ENCODE data around the gene DACH1. TPM values are rescaled to one million over a fixed set of nuclear protein-coding genes. Genes with fewer than 3 reads are reported as not detected.

The DACH1 gene
- total and polyA plus RNA-seq, 9 donors, result 4.3 to 11.7 (median 10.5) TPM

DNA sequence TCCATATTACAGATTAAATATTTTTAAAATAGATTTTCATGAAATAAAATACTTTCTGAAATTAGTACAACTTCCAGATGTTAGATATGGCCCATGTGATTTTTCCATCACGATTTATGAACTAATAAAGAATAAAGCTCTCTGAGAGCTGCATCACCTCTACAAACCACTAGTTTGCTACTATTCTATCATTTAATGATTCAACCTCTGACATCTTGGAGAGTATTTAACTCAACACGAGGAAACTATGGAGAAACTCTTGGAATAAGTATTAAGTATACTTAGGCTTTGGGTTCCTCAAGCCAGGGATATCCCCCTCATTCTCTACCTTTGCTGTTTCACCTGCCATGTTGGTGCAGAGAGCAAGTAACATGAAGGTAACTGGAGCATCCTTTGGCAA lies 55.7 kb downstream of the DACH1 start:
- no peaks in the 10 kb centered on the region for H3K36me3 ChIP-seq (ENCODE audit: control insufficient read depth, insufficient read depth, low read length)
- no peaks in the 10 kb centered on the region for H3K4me1 ChIP-seq (ENCODE audit: control insufficient read depth, insufficient read depth, low read length)
- no peak overlapping the region for H3K27ac ChIP-seq (ENCODE audit: low read length)
- DNase-seq, result no peak
- WGBS (ENCODE audit: insufficient coverage), result no CpG with 5 or more reads among the region's 2 CpGs
- H3K9me3 ChIP-seq (replicated peaks; ENCODE audit: control insufficient read depth, low read depth, low read length), result no peaks in the 10 kb centered on the region
- no peaks in the 10 kb centered on the region for H3K27me3 ChIP-seq (ENCODE audit: control insufficient read depth, insufficient read depth, low read length)
- H3K4me3 ChIP-seq (ENCODE audit: low read length), result no peak overlapping the region

DNA sequence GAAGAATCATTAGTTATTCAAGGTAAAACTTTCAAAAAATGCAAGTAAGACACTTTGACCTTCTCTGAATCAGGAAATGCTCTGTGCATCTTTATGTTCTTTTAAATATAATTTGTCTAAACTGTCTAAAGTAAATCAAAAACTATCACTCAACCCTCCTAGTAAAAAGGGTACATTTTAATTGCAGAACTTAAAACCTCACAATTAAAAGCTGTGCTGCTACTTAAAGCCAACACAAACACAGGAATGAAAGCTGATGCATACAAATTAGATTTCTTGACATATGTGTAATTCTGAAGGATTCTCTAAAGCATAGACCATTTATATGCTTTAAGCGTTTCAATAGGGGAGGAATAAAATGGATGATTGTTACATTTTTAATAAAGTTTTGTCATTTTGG lies 58.3 kb downstream of the DACH1 start:
- WGBS (ENCODE audit: insufficient coverage), result no CpG with 5 or more reads among the region's 1 CpG
- Histone ChIP-seq H3K4me3 (ENCODE audit: low read length) (no peak overlapping the region), H3K36me3 (ENCODE audit: control insufficient read depth, insufficient read depth, low read length) (no peaks in the 10 kb centered on the region), H3K27ac (ENCODE audit: low read length) (no peak overlapping the region), H3K27me3 (ENCODE audit: control insufficient read depth, insufficient read depth, low read length) (no peaks in the 10 kb centered on the region), H3K9me3 (replicated peaks; ENCODE audit: control insufficient read depth, low read depth, low read length) (no peaks in the 10 kb centered on the region), H3K4me1 (ENCODE audit: control insufficient read depth, insufficient read depth, low read length) (no peaks in the 10 kb centered on the region)
- no peak for DNase-seq

DNA sequence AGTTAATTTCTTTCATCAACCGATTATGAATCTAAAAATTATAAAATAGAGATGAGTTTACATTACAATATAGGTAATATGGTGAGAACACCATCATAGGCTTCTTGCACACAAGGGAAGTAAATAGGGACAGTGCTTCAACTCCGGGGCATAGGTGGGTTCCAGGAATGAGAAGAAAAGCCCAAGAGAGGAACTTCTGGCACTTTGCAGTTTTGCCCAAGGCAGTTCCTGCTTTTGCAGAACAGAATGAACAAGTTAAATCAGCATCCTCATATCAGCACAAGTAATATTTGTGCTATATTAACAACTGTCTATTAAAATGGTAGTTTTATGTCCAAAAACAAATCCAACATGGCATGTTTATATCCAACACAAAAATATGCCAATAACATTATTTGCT lies 60.1 kb downstream of the DACH1 start:
- no peak for DNase-seq
- H3K36me3 ChIP-seq (ENCODE audit: control insufficient read depth, insufficient read depth, low read length), result no peaks in the 10 kb centered on the region
- H3K27ac ChIP-seq (ENCODE audit: low read length), result no peak overlapping the region
- no CpG with 5 or more reads among the region's 2 CpGs for WGBS (ENCODE audit: insufficient coverage)
- H3K9me3 ChIP-seq (replicated peaks; ENCODE audit: control insufficient read depth, low read depth, low read length), result no peaks in the 10 kb centered on the region
- H3K4me1 ChIP-seq (ENCODE audit: control insufficient read depth, insufficient read depth, low read length), result no peaks in the 10 kb centered on the region
- H3K4me3 ChIP-seq (ENCODE audit: low read length), result no peak overlapping the region
- no peaks in the 10 kb centered on the region for H3K27me3 ChIP-seq (ENCODE audit: control insufficient read depth, insufficient read depth, low read length)

DNA sequence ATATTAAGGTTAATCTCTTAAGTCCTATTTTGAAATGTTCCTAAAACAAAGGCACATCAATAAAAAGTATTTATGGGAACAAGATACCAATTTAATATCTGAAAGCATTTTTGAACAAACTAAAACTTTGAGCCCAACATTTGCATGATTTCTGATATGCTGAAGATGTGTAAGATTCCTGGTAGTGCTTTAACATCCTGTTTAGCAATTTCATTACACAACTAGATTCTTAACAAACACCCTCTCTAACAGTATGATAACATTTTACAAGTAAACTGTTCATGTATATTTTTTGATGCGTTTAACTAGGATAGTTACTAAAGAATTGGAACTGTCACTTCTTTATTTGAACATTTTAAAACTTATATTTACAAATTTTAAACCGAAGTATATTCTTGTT lies 63.9 kb downstream of the DACH1 start:
- Histone ChIP-seq H3K9me3 (replicated peaks; ENCODE audit: control insufficient read depth, low read depth, low read length) (no peaks in the 10 kb centered on the region), H3K4me1 (ENCODE audit: control insufficient read depth, insufficient read depth, low read length) (no peaks in the 10 kb centered on the region), H3K36me3 (ENCODE audit: control insufficient read depth, insufficient read depth, low read length) (no peaks in the 10 kb centered on the region), H3K27me3 (ENCODE audit: control insufficient read depth, insufficient read depth, low read length) (no peaks in the 10 kb centered on the region), H3K27ac (ENCODE audit: low read length) (no peak overlapping the region), H3K4me3 (ENCODE audit: low read length) (no peak overlapping the region)
- no CpG with 5 or more reads among the region's 2 CpGs for whole genome bisulfite sequencing (ENCODE audit: insufficient coverage)
- no peak for DNase-seq

DNA sequence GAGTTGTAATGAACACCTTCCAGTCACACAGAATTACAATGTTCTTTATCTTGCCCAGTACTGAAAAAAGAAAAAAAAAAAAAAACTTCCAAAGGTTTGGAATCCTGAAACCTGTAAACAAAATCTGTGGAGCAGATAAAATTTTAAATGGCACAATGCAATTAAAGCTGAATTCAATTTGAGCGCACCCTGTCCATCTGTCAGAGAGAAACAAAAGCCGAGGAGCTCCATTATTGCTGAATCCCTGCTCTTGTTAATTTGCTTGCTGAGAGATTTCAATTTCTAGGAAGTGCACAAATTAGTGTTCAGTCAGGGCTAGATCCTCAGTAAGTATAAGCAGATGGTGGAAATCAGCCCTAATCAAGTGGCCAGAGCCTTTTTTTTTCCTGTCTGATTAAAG lies 65.2 kb downstream of the DACH1 start:
- Histone ChIP-seq H3K4me1 (ENCODE audit: control insufficient read depth, insufficient read depth, low read length) (no peaks in the 10 kb centered on the region), H3K36me3 (ENCODE audit: control insufficient read depth, insufficient read depth, low read length) (no peaks in the 10 kb centered on the region), H3K4me3 (ENCODE audit: low read length) (no peak overlapping the region), H3K9me3 (replicated peaks; ENCODE audit: control insufficient read depth, low read depth, low read length) (no peaks in the 10 kb centered on the region), H3K27ac (ENCODE audit: low read length) (no peak overlapping the region), H3K27me3 (ENCODE audit: control insufficient read depth, insufficient read depth, low read length) (no peaks in the 10 kb centered on the region)
- DNase-seq, result peak; percentile 13
- WGBS (ENCODE audit: insufficient coverage), result 50% methylated on average over 2 of the region's 2 CpGs

DNA sequence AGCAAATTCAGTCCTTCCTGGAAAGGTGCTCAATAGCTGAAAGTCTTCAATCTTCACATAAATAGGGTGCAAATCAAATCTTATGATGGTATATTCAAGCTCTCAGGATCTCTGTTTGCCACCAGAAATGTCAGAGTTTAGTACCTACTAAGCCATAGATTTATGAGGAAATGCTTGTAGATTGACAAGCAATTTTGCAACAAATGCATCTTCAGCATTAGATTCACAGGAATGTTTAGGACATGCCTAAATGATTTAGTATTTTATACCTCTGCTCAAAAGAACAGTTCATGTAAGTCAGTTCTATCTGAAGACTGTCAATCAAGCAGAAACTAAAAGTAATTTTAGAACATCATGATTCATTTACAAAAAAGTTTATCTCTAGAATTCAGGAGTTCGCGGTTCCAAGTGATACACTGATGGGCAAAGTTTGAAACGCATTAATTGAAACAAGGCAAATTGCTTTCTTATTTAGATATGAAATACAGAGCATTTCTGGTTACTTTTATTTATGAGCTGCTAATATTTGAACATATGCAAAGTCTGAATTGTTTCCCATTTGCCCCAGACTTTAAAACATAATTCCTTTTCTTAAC lies 65.7 kb downstream of the DACH1 start:
- DNase-seq, result no peak
- H3K27ac ChIP-seq (ENCODE audit: low read length), result no peak overlapping the region
- WGBS (ENCODE audit: insufficient coverage), result no CpG with 5 or more reads among the region's 3 CpGs
- H3K4me1 ChIP-seq (ENCODE audit: control insufficient read depth, insufficient read depth, low read length), result no peaks in the 10 kb centered on the region
- H3K9me3 ChIP-seq (replicated peaks; ENCODE audit: control insufficient read depth, low read depth, low read length), result no peaks in the 10 kb centered on the region
- H3K36me3 ChIP-seq (ENCODE audit: control insufficient read depth, insufficient read depth, low read length), result no peaks in the 10 kb centered on the region
- H3K27me3 ChIP-seq (ENCODE audit: control insufficient read depth, insufficient read depth, low read length), result no peaks in the 10 kb centered on the region
- no peak overlapping the region for H3K4me3 ChIP-seq (ENCODE audit: low read length)

DNA sequence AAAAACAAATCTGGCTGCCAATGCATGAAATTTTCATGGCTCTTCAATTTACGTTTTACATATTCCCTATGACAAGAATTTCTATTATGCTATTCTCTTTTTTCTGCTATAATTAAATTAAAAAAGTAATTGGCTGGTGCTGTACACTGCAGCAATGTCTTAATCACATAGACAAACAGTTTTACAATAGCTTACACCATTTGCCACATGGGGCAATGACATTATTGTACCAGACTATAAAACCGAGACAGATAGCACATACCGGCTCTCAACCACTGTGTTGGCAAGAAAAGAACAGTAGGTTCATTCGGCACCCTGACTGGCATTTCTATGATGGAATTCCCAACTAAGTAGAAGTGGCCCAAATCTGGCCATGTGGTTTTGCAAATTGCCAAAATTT lies 67.7 kb downstream of the DACH1 start:
- no peaks in the 10 kb centered on the region for H3K36me3 ChIP-seq (ENCODE audit: control insufficient read depth, insufficient read depth, low read length)
- no peak overlapping the region for H3K27ac ChIP-seq (ENCODE audit: low read length)
- no peaks in the 10 kb centered on the region for H3K27me3 ChIP-seq (ENCODE audit: control insufficient read depth, insufficient read depth, low read length)
- no peaks in the 10 kb centered on the region for H3K9me3 ChIP-seq (replicated peaks; ENCODE audit: control insufficient read depth, low read depth, low read length)
- H3K4me3 ChIP-seq (ENCODE audit: low read length), result no peak overlapping the region
- DNase-seq, result no peak
- no peaks in the 10 kb centered on the region for H3K4me1 ChIP-seq (ENCODE audit: control insufficient read depth, insufficient read depth, low read length)
- WGBS (ENCODE audit: insufficient coverage), result 73% methylated on average over 3 of the region's 4 CpGs

DNA sequence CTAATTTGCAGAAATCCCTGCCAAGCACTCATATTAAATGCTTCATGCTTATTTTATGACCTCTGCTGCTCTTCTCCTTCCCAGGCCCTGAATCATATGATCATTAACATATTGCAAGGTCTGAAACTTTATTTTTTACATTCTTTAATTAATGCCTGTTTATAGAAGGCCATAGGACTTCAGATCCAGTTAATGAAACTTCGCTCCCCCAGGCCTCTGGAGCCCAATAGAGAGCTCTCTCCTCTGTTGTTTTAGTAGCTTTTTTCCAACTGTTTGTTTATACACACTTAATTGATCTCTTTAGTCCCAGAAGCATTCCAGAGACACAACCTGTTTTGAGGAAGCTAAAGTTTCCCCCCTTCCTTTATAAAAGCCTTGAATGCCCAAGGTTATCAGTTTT lies 68.3 kb downstream of the DACH1 start:
- no peaks in the 10 kb centered on the region for H3K36me3 ChIP-seq (ENCODE audit: control insufficient read depth, insufficient read depth, low read length)
- H3K9me3 ChIP-seq (replicated peaks; ENCODE audit: control insufficient read depth, low read depth, low read length), result no peaks in the 10 kb centered on the region
- H3K27me3 ChIP-seq (ENCODE audit: control insufficient read depth, insufficient read depth, low read length), result no peaks in the 10 kb centered on the region
- no CpG with 5 or more reads among the region's 1 CpG for WGBS (ENCODE audit: insufficient coverage)
- no peak overlapping the region for H3K27ac ChIP-seq (ENCODE audit: low read length)
- no peak overlapping the region for H3K4me3 ChIP-seq (ENCODE audit: low read length)
- no peaks in the 10 kb centered on the region for H3K4me1 ChIP-seq (ENCODE audit: control insufficient read depth, insufficient read depth, low read length)
- peak; percentile 5 for DNase-seq

DNA sequence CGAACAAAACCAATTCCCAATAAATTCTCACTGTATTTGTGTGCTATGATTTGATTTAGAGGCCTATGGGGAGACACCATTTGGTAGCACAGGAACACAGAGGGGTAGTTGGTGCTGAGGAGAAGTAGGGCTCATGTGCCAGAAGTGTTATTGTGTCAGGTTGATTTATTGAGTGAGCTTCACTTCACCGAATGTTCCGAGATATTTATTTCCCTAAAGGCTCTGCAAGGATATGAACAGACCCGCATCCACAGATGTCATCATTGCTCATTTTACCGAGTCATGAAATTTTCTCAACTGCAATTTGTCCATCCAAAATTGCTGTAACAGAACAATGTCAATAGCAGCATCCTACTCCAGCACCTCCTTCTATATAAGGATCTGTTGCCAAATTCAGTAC lies 69.5 kb downstream of the DACH1 start:
- no peaks in the 10 kb centered on the region for H3K36me3 ChIP-seq (ENCODE audit: control insufficient read depth, insufficient read depth, low read length)
- no peaks in the 10 kb centered on the region for H3K27me3 ChIP-seq (ENCODE audit: control insufficient read depth, insufficient read depth, low read length)
- no peak overlapping the region for H3K27ac ChIP-seq (ENCODE audit: low read length)
- no peaks in the 10 kb centered on the region for H3K9me3 ChIP-seq (replicated peaks; ENCODE audit: control insufficient read depth, low read depth, low read length)
- H3K4me3 ChIP-seq (ENCODE audit: low read length), result no peak overlapping the region
- DNase-seq, result peak; percentile 22
- 0% methylated on average over 1 of the region's 5 CpGs for WGBS (ENCODE audit: insufficient coverage)
- no peaks in the 10 kb centered on the region for H3K4me1 ChIP-seq (ENCODE audit: control insufficient read depth, insufficient read depth, low read length)

DNA sequence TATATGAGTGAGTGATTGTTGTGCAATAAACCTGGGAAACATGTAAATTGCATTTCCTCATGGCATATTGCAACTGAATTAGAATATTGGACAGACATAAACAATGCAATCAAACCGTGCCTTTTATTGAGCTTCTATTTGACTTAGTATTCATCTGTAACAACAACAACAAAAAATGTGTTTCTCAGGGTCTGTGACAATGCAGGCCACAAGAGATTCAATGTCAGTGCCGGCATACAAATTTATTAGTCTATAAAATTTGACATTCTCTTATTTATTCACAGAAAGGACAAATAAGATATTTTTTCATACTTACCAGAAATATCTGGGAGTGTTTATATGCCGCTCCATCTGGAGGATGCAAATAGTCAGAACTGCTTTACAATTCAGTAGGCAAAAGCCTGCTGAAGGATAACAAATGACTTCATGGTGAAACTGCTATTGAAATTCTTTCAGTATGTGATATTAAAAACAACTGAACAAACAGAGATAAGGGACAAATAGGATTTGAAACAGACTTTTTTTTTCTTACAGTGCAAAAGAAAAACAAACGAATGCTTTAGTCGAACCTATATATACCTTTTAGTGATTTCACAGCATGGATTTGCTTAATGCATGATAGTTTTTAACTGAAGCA lies 77.2 kb downstream of the DACH1 start:
- no peaks in the 10 kb centered on the region for H3K27me3 ChIP-seq (ENCODE audit: control insufficient read depth, insufficient read depth, low read length)
- WGBS (ENCODE audit: insufficient coverage), result 67% methylated on average over 1 of the region's 5 CpGs
- H3K27ac ChIP-seq (ENCODE audit: low read length), result no peak overlapping the region
- no peak for DNase-seq
- H3K4me3 ChIP-seq (ENCODE audit: low read length), result no peak overlapping the region
- H3K4me1 ChIP-seq (ENCODE audit: control insufficient read depth, insufficient read depth, low read length), result no peaks in the 10 kb centered on the region
- H3K9me3 ChIP-seq (replicated peaks; ENCODE audit: control insufficient read depth, low read depth, low read length), result no peaks in the 10 kb centered on the region
- H3K36me3 ChIP-seq (ENCODE audit: control insufficient read depth, insufficient read depth, low read length), result no peaks in the 10 kb centered on the region

DNA sequence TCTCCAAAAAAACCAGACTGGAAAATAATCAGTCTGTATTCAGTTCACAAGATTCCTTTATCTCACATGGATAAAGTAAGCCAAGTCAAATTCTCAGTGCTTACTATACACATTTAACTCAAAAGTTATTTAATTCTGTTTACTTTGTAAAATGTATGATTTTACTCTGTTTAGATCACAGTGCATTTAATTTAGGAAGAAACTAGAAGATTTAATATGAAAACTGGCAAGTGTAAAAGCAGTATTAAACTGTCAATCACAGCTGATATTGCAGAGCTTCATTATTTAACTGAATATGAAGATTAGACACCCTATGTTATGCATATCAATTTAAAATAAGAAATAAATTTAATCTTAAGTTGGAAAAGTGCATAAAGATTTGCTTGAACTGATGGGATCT lies 78.0 kb downstream of the DACH1 start:
- H3K4me3 ChIP-seq (ENCODE audit: low read length), result no peak overlapping the region
- DNase-seq, result no peak
- no peaks in the 10 kb centered on the region for H3K4me1 ChIP-seq (ENCODE audit: control insufficient read depth, insufficient read depth, low read length)
- H3K27me3 ChIP-seq (ENCODE audit: control insufficient read depth, insufficient read depth, low read length), result no peaks in the 10 kb centered on the region
- no peak overlapping the region for H3K27ac ChIP-seq (ENCODE audit: low read length)
- no peaks in the 10 kb centered on the region for H3K36me3 ChIP-seq (ENCODE audit: control insufficient read depth, insufficient read depth, low read length)
- H3K9me3 ChIP-seq (replicated peaks; ENCODE audit: control insufficient read depth, low read depth, low read length), result no peaks in the 10 kb centered on the region

Measured in muscle of leg (tissue), 11 donors.